HG03571 (cell line): ENCODE results near the gene FRS3.

Experiments used
- ATAC-seq: cut with Tn5 transposase; IDR thresholded peaks from one replicate; pipeline ENCODE4 v1.9.1; 2021; ENCODE audit not compliant: unreplicated experiment

Gene FRS3

DNA sequence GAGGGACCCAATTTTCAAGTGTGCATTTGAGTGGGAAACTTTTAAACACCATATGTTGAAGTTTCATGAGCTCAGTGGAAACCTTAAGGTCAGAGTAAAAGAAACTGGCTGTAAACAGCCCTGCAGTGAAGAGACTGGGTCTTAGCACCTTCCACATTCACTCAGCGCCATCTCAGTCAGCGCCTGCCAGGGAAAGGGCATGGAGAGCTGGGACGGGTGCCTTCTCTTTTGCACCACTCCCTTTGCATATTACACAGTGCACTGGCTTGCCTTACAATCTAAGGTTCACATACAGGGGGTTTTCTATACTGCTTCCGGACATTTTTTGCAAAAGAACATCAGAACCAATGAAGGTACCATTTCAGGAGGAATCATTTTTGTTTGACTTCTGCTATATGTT is 12.3 kb upstream of the FRS3 start:
- ATAC-seq: no peak

DNA sequence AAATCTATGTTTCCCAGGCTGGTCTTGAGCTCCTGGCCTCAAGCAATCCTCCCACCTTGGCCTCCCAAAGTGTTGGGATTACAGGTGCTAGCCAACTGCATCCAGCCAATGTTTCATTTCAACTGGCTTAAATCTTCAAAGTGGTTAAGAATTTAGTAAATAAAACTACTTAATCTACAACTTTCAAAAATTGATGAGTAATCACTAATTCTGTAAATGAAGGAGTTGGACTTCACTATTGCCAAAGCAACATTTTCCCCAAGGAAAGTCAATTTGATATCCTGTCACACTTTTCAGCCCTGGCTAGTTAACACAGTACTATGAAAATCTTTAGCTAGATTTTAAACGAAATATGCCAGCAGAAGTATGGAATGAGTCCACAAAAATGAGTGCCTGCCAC is 11.6 kb upstream of the FRS3 start:
- no peak for ATAC-seq

DNA sequence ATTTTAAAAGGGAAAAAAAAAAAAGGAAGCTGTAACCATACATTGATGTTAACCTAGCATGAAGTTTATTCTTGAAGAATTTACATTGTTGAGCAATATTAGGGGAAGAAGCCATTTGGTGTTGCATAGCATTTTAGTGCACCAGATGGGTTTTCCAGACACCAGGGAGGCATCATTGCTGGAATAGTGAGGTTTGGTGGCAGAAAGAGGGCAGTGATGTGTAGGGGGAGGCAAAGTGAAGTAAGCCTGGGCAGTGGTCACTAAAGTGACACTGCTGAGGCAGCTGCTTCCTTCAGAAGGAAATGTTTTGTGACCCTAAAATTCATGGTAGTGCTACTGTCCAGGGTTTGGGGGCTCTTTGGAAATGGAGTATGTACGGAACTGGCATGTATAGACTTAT is 10.3 kb upstream of the FRS3 start:
- no peak for ATAC-seq

DNA sequence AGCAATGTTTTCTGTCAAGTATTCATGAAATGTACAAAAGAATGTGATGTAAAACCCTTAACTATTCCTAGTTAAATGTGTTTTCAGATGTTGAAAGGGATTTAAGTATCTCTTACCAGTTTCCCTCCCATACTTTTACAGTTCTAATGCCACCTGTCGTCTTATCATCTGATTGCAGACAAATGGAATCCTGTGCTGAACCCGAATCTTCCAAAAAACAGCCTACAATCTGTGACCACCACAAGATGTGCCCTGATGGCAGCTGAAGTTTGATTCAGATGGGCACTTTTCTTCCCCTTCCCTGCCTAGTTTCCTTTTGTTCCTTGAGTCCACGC is 9.7 kb upstream of the FRS3 start:
- no peak for ATAC-seq

DNA sequence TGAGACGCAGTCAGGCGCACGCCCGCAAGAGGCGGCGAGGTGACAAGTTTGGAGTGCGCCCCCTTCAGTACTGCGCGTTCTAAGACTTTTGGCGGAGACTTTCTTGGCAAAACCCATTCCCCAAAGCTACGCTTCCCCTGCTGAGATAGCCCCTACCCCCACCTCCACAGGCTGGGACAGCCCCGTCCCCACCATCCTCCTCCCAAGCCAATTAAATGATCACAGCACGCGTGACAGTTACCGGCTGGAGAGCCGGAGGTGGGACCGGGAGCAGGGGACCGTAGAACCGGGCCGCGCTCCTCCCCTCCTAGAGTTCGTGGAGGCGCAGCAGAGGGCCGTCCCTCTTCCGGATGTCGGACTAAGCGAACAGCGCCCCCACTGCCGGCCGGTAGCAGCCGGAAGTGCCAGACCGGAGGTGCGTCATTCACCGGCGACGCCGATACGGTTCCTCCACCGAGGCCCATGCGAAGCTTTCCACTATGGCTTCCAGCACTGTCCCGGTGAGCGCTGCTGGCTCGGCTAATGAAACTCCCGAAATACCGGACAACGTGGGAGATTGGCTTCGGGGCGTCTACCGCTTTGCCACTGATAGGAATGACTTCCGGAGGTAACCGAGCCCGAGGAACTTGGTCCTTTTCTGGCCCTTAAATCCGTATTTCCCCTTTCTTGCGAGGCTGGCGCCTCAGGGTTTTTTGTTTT is 7.7 kb upstream of the FRS3 start, which contains the start of gene TOMM6:
TOMM6 (plus strand) TSS at position 476 of the 699 bp plus-strand sequence; CDS start at position 480, 4 bp downstream.
- ATAC-seq: peak; percentile 71

- ATAC-seq: peak; percentile 53
Measured at GRCh38 chr6:41786451-41787218, 6.9 kb upstream of the FRS3 start.

- ATAC-seq: no peak
Measured at GRCh38 chr6:41785689-41786450, 6.2 kb upstream of the FRS3 start.

DNA sequence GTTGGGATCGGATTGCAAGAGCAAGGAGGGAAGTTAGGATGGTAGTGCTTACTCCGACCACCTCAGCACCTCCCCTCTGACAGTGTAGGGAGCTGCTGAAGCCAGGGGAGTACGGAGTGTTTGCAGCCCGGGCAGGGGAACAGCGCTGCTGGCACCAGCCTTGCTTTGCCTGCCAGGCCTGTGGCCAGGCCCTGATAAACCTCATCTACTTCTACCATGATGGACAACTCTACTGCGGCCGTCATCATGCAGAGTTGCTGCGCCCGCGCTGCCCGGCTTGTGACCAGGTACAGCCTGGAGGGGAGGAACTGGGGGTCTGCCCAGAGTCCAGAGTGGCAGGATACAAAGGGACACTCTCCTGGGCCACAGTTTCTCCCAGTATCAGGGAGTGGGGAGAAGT is 5.6 kb upstream of the FRS3 start:
- no peak for ATAC-seq

GRCh38 chr6:41784581-41785171 is 5.0 kb upstream of the FRS3 start:
- no peak for ATAC-seq

GRCh38 chr6:41783106-41783780 is 3.5 kb upstream of the FRS3 start:
- ATAC-seq: no peak

- no peak for ATAC-seq
Measured at GRCh38 chr6:41781366-41781730, 1.6 kb upstream of the FRS3 start.

- ATAC-seq: no peak
Measured at GRCh38 chr6:41780551-41781365, 1.1 kb upstream of the FRS3 start, which contains the start of gene PRICKLE4. TSS of gene PRICKLE4 (plus strand) at chr6:41780782. CDS start at chr6:41783474, 2,692 bp downstream.

GRCh38 chr6:41779336-41779735 is 364 bp downstream of the FRS3 start:
- ATAC-seq: no peak

- no peak for ATAC-seq
Measured at GRCh38 chr6:41778895-41779294, 805 bp downstream of the FRS3 start.

GRCh38 chr6:41777551-41778285 is 2.0 kb downstream of the FRS3 start:
- ATAC-seq: no peak

GRCh38 chr6:41775293-41775882 is 4.3 kb downstream of the FRS3 start:
- ATAC-seq: no peak

DNA sequence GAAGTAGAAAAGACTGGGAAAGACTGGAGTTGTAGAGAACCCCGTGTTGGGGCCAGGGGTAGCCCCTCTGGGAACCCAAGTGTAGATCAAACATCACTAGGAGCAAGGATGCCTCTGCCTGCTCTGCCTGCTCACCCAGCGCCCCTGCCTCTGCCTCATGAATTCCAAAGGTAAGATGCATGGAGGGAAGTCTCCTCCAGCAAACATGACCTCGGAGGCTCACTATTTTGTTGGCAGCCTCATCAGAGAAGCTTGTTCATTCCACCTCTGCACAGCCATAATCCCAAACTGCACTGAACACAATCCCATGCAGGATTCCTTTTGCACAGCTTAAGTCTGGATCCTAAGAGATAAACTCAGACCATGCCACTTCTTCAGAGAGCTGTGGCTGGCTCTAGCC is 4.9 kb downstream of the FRS3 start:
- ATAC-seq: no peak

DNA sequence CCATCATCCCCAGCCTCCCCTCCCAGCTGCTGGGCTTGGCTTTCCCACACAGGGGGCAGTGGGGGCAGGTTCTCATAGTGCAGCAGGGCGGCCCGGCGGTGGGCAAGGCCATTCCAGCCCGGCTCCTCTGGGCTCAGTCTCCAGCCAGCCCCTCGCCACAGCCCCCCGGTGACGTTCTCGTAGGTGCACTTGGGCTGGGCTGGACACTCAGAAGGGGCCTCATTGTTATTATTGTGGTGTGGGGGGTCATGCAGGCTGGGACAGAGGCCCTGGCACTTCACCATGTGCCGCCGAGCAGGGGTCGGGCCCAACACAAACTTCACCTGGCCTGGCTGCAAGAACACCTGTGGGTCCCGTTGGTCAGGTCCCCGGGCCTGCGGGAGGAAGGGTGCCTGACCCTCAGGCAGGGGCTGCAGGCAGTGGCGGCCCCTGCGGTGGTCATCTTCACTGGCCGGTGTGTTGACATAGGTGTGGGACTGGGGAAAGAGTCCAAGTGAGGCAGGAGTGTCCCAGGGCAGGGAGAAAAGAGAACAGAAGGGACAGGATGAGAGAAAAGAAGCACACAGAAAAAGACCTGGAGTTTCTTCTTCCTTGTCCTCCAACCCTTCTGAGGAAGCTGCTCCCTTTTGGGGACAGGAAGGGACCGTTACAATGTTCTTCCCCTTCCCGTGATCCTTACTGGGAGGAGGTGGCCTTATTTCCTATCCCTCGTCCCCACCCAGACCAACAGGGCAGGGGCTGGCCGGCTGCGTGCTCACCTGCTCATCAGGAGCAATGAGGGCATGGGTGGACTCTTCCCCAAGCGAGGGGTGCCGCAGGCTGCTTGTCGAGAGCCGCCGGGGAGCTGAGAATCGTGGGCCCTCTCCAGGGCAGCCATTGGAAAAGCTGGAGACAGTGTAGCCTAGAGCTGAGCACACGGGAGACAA is 8.4 kb downstream of the FRS3 start:
- no peak for ATAC-seq
